Endodermal cell (in vitro differentiated cells): ENCODE results near the gene KRT74. TPM values are rescaled to one million over a fixed set of nuclear protein-coding genes. Genes with fewer than 3 reads are reported as not detected.

ENCODE experiments used
- DNase-seq: peaks from one replicate; pipeline ENCODE4 v3.0.0-alpha.2; 2017
- H3K27ac ChIP-seq: 2 replicates; pipeline ENCODE4 v1.5.1; 2013; ENCODE audit warnings: mild to moderate bottlenecking, low read depth, low read length, moderate library complexity
- H3K27me3 ChIP-seq: 2 replicates; pipeline ENCODE4 v1.6.1; 2013; ENCODE audit warnings: mild to moderate bottlenecking, low read length, moderate library complexity; ENCODE audit not compliant: insufficient read depth, control insufficient read depth, poor library complexity, severe bottlenecking
- H3K36me3 ChIP-seq: 2 replicates; pipeline ENCODE4 v1.7.0; 2013; ENCODE audit warnings: mild to moderate bottlenecking, low read length, moderate library complexity; ENCODE audit not compliant: control insufficient read depth, insufficient read depth
- H3K4me1 ChIP-seq: one replicate; pipeline ENCODE4 v1.7.0; 2013; ENCODE audit warnings: low read length; ENCODE audit not compliant: control insufficient read depth, insufficient read depth
- H3K4me3 ChIP-seq: 2 replicates; pipeline ENCODE4 v1.5.1; 2013; ENCODE audit warnings: mild to moderate bottlenecking, low read length, moderate library complexity
- H3K9ac ChIP-seq: 2 replicates; pipeline ENCODE4 v1.6.1; 2013; ENCODE audit warnings: mild to moderate bottlenecking, low read length, moderate library complexity; ENCODE audit not compliant: poor library complexity, severe bottlenecking; ENCODE audit errors: extremely low read depth
- H3K9me3 ChIP-seq: 2 replicates; pipeline ENCODE4 v1.6.1; 2013; ENCODE audit warnings: mild to moderate bottlenecking, low read length, moderate library complexity; ENCODE audit not compliant: control insufficient read depth
- H3K27ac Mint-ChIP-seq: 2 replicates; pipeline ENCODE4 v1.8.0; 2020; ENCODE audit warnings: mixed read lengths
- H3K27me3 Mint-ChIP-seq: 2 replicates; pipeline ENCODE4 v1.8.0; 2021; ENCODE audit warnings: mild to moderate bottlenecking, mixed read lengths; ENCODE audit not compliant: insufficient read depth
- H3K36me3 Mint-ChIP-seq: 2 replicates; pipeline ENCODE4 v1.8.0; 2020; ENCODE audit warnings: low read depth, mixed read lengths
- H3K4me1 Mint-ChIP-seq: 2 replicates; pipeline ENCODE4 v1.8.0; 2020; ENCODE audit warnings: mixed read lengths
- H3K4me3 Mint-ChIP-seq: 2 replicates; pipeline ENCODE4 v1.8.0; 2020; ENCODE audit warnings: mild to moderate bottlenecking, moderate library complexity, mixed read lengths
- H3K9me3 Mint-ChIP-seq: 2 replicates; pipeline ENCODE4 v1.8.0; 2020; ENCODE audit warnings: mild to moderate bottlenecking, mixed read lengths
- WGBS, 2 experiments: methylation state at CpG; one replicate each; pipeline versions ENCODE4 v1.1.5 to v1.1.7; 2013; ENCODE audit warnings: missing lambda C conversion rate in 2 of 2, mixed read lengths in 1 of 2; ENCODE audit not compliant: insufficient coverage in 1 of 2, insufficient read length in 1 of 2; 5-methylcytosine and 5-hydroxymethylcytosine counted together
- total RNA-seq, 2 donors: library from RNA; stranded (reverse); fragmentation: NEBNext Ultra II Directional in 1 of 2; extraction: Animal tissue kit (Norgen Biotek cat#: 25700) in 1 of 2; gene quantifications; 2 replicates in 1 of 2; 3 replicates in 1 of 2; pipeline ENCODE4 v1.2.1, GENCODE V29; 2021
- TF ChIP-seq, protein P1 (sequence below): fragments of 200-600 bp; sonication (generic); conservative IDR thresholded peaks from 2 replicates; pipeline ENCODE4 v1.5.0; 2021; ENCODE audit warnings: antibody characterized with exemption, mild to moderate bottlenecking

KRT74 gene
- total RNA-seq, 2 donors from 2014 or later = not detected

DNA sequence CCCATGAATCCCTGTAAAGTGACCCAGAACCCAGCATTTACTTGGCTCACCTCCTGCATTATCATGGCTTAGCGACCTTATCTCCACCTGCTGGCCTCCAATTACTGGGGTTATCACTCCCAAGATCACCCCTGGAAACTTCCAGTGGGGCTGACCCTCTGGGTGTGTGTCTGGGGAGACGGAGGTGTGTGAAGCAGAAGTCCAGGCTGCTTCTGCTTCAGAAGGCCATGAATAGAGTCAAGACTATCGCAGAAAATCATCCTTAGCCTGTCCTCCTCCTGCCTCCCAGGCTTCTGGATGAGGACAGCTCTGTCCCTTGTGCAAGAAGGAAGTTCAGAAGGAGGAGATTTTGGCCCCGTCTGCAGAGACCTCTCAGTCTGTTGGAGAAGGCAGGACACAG lies 28.0 kb upstream of the KRT74 start:
- H3K9ac ChIP-seq = no peak overlapping the region
- TF ChIP-seq, protein P1, sequence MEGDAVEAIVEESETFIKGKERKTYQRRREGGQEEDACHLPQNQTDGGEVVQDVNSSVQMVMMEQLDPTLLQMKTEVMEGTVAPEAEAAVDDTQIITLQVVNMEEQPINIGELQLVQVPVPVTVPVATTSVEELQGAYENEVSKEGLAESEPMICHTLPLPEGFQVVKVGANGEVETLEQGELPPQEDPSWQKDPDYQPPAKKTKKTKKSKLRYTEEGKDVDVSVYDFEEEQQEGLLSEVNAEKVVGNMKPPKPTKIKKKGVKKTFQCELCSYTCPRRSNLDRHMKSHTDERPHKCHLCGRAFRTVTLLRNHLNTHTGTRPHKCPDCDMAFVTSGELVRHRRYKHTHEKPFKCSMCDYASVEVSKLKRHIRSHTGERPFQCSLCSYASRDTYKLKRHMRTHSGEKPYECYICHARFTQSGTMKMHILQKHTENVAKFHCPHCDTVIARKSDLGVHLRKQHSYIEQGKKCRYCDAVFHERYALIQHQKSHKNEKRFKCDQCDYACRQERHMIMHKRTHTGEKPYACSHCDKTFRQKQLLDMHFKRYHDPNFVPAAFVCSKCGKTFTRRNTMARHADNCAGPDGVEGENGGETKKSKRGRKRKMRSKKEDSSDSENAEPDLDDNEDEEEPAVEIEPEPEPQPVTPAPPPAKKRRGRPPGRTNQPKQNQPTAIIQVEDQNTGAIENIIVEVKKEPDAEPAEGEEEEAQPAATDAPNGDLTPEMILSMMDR = no peak
- Mint-ChIP-seq H3K4me3 (no peak overlapping the region), H3K27ac (no peak overlapping the region), H3K27me3 (peaks cover 79% of the 10 kb centered on the region), H3K36me3 (no peaks in the 10 kb centered on the region), H3K4me1 (peaks cover 6% of the 10 kb centered on the region), H3K9me3 (no peaks in the 10 kb centered on the region)
- peak; percentile 34 for DNase-seq
- H3K4me3 ChIP-seq = no peak overlapping the region
- peaks cover 37% of the 10 kb centered on the region for H3K27me3 ChIP-seq
- no peaks in the 10 kb centered on the region for H3K36me3 ChIP-seq
- H3K27ac ChIP-seq = no peak overlapping the region
- no peaks in the 10 kb centered on the region for H3K4me1 ChIP-seq
- 88 to 100% methylated on average over 1 to 4 of the region's 4 CpGs for WGBS, 2 experiments
- no peaks in the 10 kb centered on the region for H3K9me3 ChIP-seq

DNA sequence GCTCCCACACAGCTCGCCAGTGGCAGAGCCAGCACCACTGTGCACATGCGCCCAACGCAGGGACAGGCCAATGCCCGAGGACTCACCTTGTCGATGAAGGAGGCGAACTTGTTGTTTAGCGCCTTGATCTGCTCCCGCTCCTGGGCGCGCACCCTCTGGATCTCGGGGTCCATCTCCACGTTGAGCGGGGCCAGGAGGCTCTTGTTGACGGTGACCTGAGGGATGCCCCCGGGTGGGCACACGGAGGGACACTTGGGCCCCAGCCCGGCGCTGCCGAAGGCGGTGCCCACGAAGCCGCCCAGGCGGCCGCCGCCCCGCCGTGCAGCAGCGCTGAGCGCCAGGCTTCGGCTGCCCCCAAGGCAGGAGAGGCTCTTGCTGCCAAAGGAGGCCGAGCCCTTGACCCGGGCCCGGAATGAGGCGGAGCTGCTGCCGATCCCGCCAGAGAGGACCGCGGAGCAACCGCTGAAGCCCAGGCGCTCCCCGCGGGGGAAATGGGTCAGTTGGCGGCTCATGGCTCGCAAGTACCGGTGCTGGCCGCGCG lies 27.4 kb upstream of the KRT74 start, which contains the start of gene KRT72:
KRT72 (minus strand) TSS at position 523 of the 541 bp plus-strand sequence; CDS start at position 512, 11 bp downstream.
- Histone ChIP-seq H3K9me3 (no peaks in the 10 kb centered on the region), H3K36me3 (no peaks in the 10 kb centered on the region), H3K4me1 (no peaks in the 10 kb centered on the region), H3K4me3 (no peak within 1 kb of the TSS), H3K9ac (no peak within 1 kb of the TSS), H3K27me3 (peaks cover 31% of the 10 kb centered on the region), H3K27ac (no peak within 1 kb of the TSS)
- DNase-seq = peak; percentile 49
- Mint-ChIP-seq H3K36me3 (no peaks in the 10 kb centered on the region), H3K4me1 (peaks cover 6% of the 10 kb centered on the region), H3K4me3 (no peak within 1 kb of the TSS), H3K27me3 (peaks cover 76% of the 10 kb centered on the region), H3K27ac (no peak within 1 kb of the TSS), H3K9me3 (no peaks in the 10 kb centered on the region)
- WGBS, 2 experiments = 93% methylated on average over 37 to 48 of the region's 48 CpGs
- TF ChIP-seq, protein P1 = no peak

DNA sequence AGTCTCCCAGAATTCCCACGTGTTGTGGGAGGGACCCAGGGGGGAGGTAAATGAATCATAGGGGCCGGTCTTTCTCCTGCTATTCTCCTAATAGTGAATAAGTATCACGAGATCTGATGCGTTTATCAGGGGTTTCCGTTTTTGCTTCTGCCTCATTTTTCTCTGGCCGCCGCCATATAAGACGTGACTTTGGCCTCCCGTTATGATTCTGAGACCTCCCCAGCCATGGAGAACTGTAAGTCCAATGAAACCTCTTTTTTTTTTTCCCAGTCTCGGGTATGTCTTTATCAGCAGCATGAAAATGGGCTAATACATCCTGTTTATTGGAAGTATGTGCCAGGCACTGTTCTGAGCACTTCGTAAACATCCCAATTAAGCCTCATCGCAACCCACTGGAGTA lies 26.8 kb upstream of the KRT74 start:
- Mint-ChIP-seq H3K27me3 (peaks cover 71% of the 10 kb centered on the region), H3K4me3 (no peak overlapping the region), H3K36me3 (no peaks in the 10 kb centered on the region), H3K27ac (no peak overlapping the region), H3K9me3 (no peaks in the 10 kb centered on the region), H3K4me1 (peaks cover 6% of the 10 kb centered on the region)
- Histone ChIP-seq H3K4me1 (no peaks in the 10 kb centered on the region), H3K27me3 (peaks cover 28% of the 10 kb centered on the region), H3K9ac (no peak overlapping the region), H3K9me3 (no peaks in the 10 kb centered on the region), H3K4me3 (no peak overlapping the region), H3K36me3 (no peaks in the 10 kb centered on the region), H3K27ac (no peak overlapping the region)
- WGBS, 2 experiments = 93 to 94% methylated on average over 12 of the region's 12 CpGs
- DNase-seq = peak; percentile 6
- TF ChIP-seq, protein P1 = no peak
